Immature natural killer cell (primary cell): ENCODE data around the gene ASCL1. TPM values are rescaled to one million over a fixed set of nuclear protein-coding genes. Genes with fewer than 3 reads are reported as not detected.

Source experiments
- DNase-seq, 3 donors: peaks; one replicate each; pipeline ENCODE4 v3.0.0; 2022; ENCODE audit warnings: mixed read lengths in 1 of 3
- H3K27ac Mint-ChIP-seq, 6 donors: one replicate each; pipeline ENCODE4 v1.8.0; 2020; ENCODE audit warnings: mixed read lengths in 6 of 6, mild to moderate bottlenecking in 5 of 6, inconsistent platforms in 4 of 6, moderate library complexity in 3 of 6
- H3K27me3 Mint-ChIP-seq, 3 donors: one replicate each; pipeline ENCODE4 v1.8.0; 2020 to 2021; ENCODE audit warnings: low read depth in 3 of 3, mild to moderate bottlenecking in 3 of 3, mixed read lengths in 3 of 3, moderate library complexity in 3 of 3, inconsistent platforms in 1 of 3
- H3K36me3 Mint-ChIP-seq, 3 donors: one replicate each; pipeline ENCODE4 v1.8.0; 2020; ENCODE audit warnings: mixed read lengths in 3 of 3, inconsistent platforms in 2 of 3, mild to moderate bottlenecking in 2 of 3
- H3K4me1 Mint-ChIP-seq, 2 donors: one replicate each; pipeline ENCODE4 v1.8.0; 2020; ENCODE audit warnings: inconsistent platforms in 2 of 2, mild to moderate bottlenecking in 2 of 2, mixed read lengths in 2 of 2, moderate library complexity in 1 of 2
- H3K4me3 Mint-ChIP-seq, 5 donors: one replicate each; pipeline ENCODE4 v1.8.0; 2020; ENCODE audit warnings: mild to moderate bottlenecking in 5 of 5, mixed read lengths in 5 of 5, inconsistent platforms in 3 of 5, moderate library complexity in 3 of 5
- H3K9me3 Mint-ChIP-seq, 6 donors: one replicate each; pipeline ENCODE4 v1.8.0; 2020; ENCODE audit warnings: mild to moderate bottlenecking in 6 of 6, mixed read lengths in 6 of 6, inconsistent platforms in 4 of 6, moderate library complexity in 3 of 6
- polyA plus RNA-seq, 3 donors: library from polyadenylated mRNA; unstranded; fragments of 300-500 nt; fragmentation: Illumina TruSeq; gene quantifications; one replicate each; pipeline ENCODE4 v1.2.3, GENCODE V29; 2021

The ASCL1 gene
- polyA plus RNA-seq, 3 donors from 2014 or later = not detected

- DNase-seq = no peak
- no peak overlapping the region for H3K4me3 Mint-ChIP-seq
- H3K27ac Mint-ChIP-seq = no peak overlapping the region
- H3K27me3 Mint-ChIP-seq = peaks cover 0 to 2% (median 0%) of the 10 kb centered on the region in 3 donors
- H3K9me3 Mint-ChIP-seq = peaks cover 0 to 4% (median 0%) of the 10 kb centered on the region in 6 donors
- H3K36me3 Mint-ChIP-seq = no peaks in the 10 kb centered on the region
- H3K4me1 Mint-ChIP-seq = no peaks in the 10 kb centered on the region
These were observed 16.1 kb downstream of the ASCL1 start for GRCh38 chr12:102973583-102973982.

GRCh38 chr12:102976609-102977280 is 19.3 kb downstream of the ASCL1 start:
- no peaks in the 10 kb centered on the region for H3K4me1 Mint-ChIP-seq
- H3K27me3 Mint-ChIP-seq = peaks cover 0 to 2% (median 0%) of the 10 kb centered on the region in 3 donors
- no peak for DNase-seq
- no peaks in the 10 kb centered on the region for H3K36me3 Mint-ChIP-seq
- peaks cover 0 to 2% (median 0%) of the 10 kb centered on the region in 6 donors for H3K9me3 Mint-ChIP-seq
- no peak overlapping the region for H3K27ac Mint-ChIP-seq
- H3K4me3 Mint-ChIP-seq = no peak overlapping the region

- Mint-ChIP-seq H3K9me3 (peaks cover 0 to 5% (median 2%) of the 10 kb centered on the region in 6 donors), H3K27ac (no peak overlapping the region), H3K27me3 (no peaks in the 10 kb centered on the region), H3K4me1 (no peaks in the 10 kb centered on the region), H3K36me3 (no peaks in the 10 kb centered on the region), H3K4me3 (no peak overlapping the region)
- no peak for DNase-seq
These were observed 20.7 kb downstream of the ASCL1 start for GRCh38 chr12:102977945-102978706.

DNA sequence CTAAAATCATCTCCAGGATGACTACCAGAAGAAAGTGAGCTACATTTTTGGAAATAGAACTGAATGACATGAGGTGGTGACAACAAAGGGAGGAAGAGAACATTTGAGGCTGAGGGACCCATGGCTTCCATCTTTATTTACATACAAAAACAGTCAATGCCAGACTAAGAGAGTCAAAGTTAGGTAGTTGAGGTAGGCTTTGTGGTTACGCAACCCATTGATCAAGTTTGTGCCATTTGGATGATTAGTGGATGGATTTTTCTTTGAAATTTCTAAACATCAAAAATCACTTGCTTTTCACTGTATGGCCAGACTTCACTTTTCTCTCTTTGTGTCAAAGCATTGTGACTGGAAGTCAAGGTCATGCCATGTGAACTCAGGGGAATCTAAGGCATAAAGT is 22.9 kb downstream of the ASCL1 start:
- no peak for DNase-seq
- Mint-ChIP-seq H3K36me3 (no peaks in the 10 kb centered on the region), H3K27me3 (peaks cover 0 to 3% (median 2%) of the 10 kb centered on the region in 3 donors), H3K27ac (no peak overlapping the region), H3K4me3 (no peak overlapping the region), H3K9me3 (peaks cover 0 to 6% (median 3%) of the 10 kb centered on the region in 6 donors), H3K4me1 (no peaks in the 10 kb centered on the region)

- Mint-ChIP-seq H3K4me1 (no peaks in the 10 kb centered on the region), H3K4me3 (no peak overlapping the region), H3K9me3 (peaks cover 0 to 15% (median 1%) of the 10 kb centered on the region in 6 donors), H3K27me3 (peaks cover 0 to 4% (median 0%) of the 10 kb centered on the region in 3 donors), H3K27ac (no peak overlapping the region), H3K36me3 (no peaks in the 10 kb centered on the region)
- DNase-seq = no peak
These were observed 32.9 kb downstream of the ASCL1 start for GRCh38 chr12:102990419-102990818.

GRCh38 chr12:102992297-102992696 is 34.8 kb downstream of the ASCL1 start:
- H3K27me3 Mint-ChIP-seq = peaks cover 0 to 4% (median 0%) of the 10 kb centered on the region in 3 donors
- H3K27ac Mint-ChIP-seq = no peak overlapping the region
- peaks cover 0 to 13% (median 4%) of the 10 kb centered on the region in 6 donors for H3K9me3 Mint-ChIP-seq
- DNase-seq = no peak
- no peaks in the 10 kb centered on the region for H3K36me3 Mint-ChIP-seq
- no peaks in the 10 kb centered on the region for H3K4me1 Mint-ChIP-seq
- H3K4me3 Mint-ChIP-seq = no peak overlapping the region

GRCh38 chr12:102992720-102993119 is 35.2 kb downstream of the ASCL1 start:
- Mint-ChIP-seq H3K36me3 (no peaks in the 10 kb centered on the region), H3K27ac (no peak overlapping the region), H3K4me1 (no peaks in the 10 kb centered on the region), H3K27me3 (peaks cover 0 to 4% (median 0%) of the 10 kb centered on the region in 3 donors), H3K4me3 (no peak overlapping the region), H3K9me3 (peaks cover 0 to 13% (median 4%) of the 10 kb centered on the region in 6 donors)
- DNase-seq = no peak

GRCh38 chr12:102993537-102993936 is 36.1 kb downstream of the ASCL1 start:
- H3K27ac Mint-ChIP-seq = no peak overlapping the region
- no peak overlapping the region for H3K4me3 Mint-ChIP-seq
- H3K27me3 Mint-ChIP-seq = peaks cover 0 to under 1% (median 0%) of the 10 kb centered on the region in 3 donors
- H3K36me3 Mint-ChIP-seq = no peaks in the 10 kb centered on the region
- no peaks in the 10 kb centered on the region for H3K4me1 Mint-ChIP-seq
- DNase-seq = no peak
- peaks cover 3 to 15% (median 5%) of the 10 kb centered on the region in 6 donors for H3K9me3 Mint-ChIP-seq

DNA sequence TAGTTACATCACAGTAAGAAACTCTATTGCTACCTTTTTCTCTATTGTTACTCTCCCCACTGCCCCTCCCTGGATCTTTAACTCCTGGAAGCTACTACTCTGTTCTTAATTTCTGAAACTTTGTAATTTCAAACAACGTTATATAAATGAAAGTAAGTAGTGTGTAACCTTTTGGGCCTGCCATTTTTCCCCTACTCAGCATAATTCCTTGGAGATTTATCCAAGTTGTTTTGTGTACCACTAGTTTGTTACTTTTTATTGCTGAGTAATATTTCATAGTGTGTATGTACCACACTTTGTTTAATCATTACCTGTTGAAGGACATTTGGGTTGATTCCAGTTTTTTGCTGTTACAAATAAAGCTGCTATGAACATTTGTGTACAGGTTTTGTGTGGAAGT is 37.9 kb downstream of the ASCL1 start:
- Mint-ChIP-seq H3K27me3 (peaks cover 0 to 3% (median 0%) of the 10 kb centered on the region in 3 donors), H3K4me1 (no peaks in the 10 kb centered on the region), H3K4me3 (no peak overlapping the region), H3K9me3 (peaks cover 3 to 22% (median 10%) of the 10 kb centered on the region in 6 donors), H3K36me3 (no peaks in the 10 kb centered on the region), H3K27ac (no peak overlapping the region)
- no peak for DNase-seq

Other genes starting within 250 kb of the ASCL1 start
- not detected for gene PAH, start 40.4 kb upstream of the ASCL1 start, polyA plus RNA-seq